Bone marrow (tissue), 2 donors: ENCODE data around the gene PCSK6.
"Not testable (repeated sequence)": the region's sequence is repeated elsewhere in the genome, so short reads cannot be mapped to it uniquely, and the experiment has no call there.

ENCODE experiments used
- DNase-seq, 2 donors: peaks; one replicate each; lab custom pipeline; 2025; lab: John Stamatoyannopoulos, UW

The PCSK6 gene

GRCh38 chr15:101463270-101463669 lies 26.2 kb downstream of the PCSK6 start:
- no peak for DNase-seq

DNA sequence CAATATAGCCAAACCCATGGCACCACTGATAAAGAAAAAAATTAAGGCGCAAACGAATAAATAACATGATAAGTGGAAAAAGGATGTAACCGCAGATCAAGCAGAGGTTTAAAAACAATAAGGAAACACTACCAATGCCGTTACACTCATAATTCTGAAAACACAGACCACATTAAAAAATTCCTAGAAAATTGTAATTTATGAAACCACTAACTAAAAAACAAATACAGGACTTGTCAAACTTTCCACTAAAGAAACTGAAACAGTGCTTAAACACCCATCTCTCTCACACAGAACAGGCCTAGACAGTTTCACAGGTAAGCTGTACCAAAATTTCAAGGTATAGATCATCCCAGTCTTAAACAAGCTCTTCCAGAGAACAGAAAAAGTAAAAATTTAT lies 28.4 kb downstream of the PCSK6 start:
- DNase-seq: no peak

GRCh38 chr15:101459579-101460300 lies 29.8 kb downstream of the PCSK6 start:
- DNase-seq: no peak

GRCh38 chr15:101458908-101459578 lies 30.5 kb downstream of the PCSK6 start:
- DNase-seq: no peak

GRCh38 chr15:101458158-101458900 lies 31.2 kb downstream of the PCSK6 start:
- no peak for DNase-seq

DNA sequence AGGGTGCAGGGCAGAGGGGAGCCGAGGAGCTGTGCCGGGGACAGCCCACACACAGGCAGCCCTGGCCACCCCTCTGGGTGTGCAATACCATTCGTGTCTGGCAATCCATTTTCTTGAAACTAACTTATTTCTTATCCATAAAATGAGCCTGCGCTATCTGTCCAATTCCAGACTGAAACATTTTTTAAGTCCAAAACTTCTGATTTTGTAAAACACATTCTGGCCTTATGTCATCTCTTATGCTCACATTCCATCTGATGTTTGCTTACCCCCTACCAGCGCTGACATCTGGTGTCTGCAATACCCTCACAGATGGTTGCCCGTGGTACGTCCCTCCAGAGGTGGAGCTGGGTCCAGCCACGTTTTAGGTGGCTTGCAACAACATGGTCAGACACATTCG lies 31.8 kb downstream of the PCSK6 start:
- no peak for DNase-seq

DNA sequence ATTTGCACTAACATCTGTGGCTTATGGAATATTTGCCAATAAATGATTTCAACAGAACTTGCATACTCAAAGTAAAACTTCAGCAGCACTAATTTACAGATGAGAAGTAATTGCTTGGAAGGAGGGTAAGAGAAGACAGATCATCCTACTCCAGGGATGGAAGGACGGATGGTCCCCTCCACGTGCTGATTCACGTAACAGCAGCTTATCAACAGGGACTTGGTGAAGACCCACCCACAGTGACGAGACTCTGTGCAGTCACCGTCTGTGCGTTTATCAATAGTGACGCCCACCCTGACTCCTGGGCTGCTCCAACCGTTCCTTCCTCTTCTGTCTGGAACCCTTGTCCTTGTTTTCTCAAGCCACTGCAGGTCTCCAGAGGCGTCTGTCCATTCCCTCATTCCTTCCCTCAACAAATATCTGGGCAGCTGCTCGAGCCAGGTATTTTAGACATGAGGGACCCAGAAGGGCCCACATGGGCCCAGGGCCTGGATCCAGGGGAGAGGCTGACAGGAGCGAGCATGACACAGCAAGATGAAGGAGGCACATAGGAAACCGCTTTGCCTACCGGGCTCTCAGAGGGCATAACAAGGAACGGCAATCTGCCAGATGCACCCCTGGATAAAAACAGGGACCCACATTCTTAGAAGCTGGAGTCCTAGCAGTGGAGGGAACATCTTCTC lies 33.3 kb downstream of the PCSK6 start:
- DNase-seq: no peak

DNA sequence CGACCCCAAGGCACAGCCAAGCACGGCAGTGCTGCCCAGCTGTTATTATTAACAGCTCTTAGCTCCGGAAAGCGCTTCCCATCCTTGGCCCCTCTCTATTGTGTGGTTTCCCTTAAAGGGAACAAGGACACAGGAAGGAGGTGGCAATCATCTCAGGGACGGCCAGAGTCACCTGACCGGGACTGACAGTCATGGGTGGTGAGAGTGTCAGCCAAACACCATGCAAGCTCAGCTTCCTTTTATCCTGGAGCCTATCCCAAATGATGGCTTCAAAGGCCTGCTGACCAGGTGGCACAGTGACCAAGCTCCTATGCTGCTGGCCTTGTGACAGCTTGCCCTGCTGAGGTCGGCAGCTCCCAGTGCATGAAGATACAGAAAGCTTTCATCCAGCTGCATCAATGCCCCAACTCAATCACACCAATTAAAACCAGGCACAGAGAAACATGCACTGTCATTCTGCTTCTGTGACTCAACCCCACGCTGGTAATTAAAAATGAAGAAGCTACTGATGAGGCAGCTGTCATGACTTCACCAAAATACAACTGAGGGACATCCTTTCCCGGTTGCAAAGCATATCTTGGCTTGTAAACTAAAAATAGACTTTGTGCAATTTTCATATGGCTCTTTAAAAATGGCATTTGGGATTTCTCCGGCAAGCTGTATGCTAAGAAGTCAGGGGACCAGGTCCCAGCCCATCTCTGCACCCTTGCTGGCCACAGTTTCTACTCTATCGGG lies 34.0 kb downstream of the PCSK6 start:
- DNase-seq: peak; percentile 46 to 93

- DNase-seq: not testable (repeated sequence)
Observed at GRCh38 chr15:101454781-101455180, 34.7 kb downstream of the PCSK6 start.

- DNase-seq: no peak
Observed at GRCh38 chr15:101454365-101454764, 35.1 kb downstream of the PCSK6 start.

DNA sequence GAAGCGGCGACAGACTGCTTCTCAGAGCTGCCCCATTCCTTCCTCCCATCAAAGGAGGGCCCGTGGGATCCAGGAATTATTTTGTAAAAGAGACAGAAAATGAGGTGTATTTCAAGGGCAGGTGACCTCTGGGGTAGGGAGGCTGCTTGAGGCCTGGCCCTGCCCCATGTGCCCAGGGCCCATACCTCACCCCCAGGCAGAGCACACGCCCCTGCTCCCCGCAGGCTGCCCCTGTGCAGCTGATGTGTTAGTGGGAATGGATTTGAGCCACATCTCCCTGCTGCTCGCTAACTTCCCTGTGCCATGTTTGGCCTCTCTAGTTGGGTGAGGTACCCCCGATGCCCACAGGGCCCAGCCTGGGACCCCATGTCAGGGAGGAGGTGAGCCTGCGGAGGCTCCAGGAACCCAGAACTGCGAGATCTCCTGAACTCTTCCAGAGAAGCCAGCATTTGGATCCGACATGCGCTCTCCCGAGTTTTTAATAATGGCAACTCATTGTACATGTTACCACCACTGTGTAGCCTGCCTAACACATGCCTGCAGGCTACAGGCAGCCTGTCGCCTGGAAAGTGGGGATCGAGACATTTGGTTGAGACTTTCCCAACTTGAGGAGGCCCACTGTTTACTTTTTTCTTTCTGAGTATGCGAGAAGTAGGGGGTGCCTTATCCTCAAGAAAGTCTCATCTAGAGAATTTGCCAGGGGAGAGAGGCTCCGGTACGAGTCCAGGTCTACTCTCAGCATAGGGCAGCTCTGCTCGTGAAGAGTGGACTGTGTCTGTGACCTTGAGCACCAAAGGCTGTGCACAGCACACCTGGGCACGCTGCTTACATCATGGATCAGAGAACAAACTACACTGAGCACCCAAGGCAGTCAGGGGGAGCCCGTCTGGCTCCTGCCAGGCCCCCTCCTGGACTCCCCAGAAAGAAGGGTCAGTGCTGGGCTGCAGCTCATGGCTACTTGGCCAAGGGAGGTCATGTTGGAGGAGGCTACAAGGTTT lies 36.1 kb downstream of the PCSK6 start:
- no peak for DNase-seq

- DNase-seq: no peak
Observed at GRCh38 chr15:101452572-101452971, 36.9 kb downstream of the PCSK6 start.

GRCh38 chr15:101451846-101452245 lies 37.7 kb downstream of the PCSK6 start:
- peak in 1 of 2 donors; percentile 29 for DNase-seq

DNA sequence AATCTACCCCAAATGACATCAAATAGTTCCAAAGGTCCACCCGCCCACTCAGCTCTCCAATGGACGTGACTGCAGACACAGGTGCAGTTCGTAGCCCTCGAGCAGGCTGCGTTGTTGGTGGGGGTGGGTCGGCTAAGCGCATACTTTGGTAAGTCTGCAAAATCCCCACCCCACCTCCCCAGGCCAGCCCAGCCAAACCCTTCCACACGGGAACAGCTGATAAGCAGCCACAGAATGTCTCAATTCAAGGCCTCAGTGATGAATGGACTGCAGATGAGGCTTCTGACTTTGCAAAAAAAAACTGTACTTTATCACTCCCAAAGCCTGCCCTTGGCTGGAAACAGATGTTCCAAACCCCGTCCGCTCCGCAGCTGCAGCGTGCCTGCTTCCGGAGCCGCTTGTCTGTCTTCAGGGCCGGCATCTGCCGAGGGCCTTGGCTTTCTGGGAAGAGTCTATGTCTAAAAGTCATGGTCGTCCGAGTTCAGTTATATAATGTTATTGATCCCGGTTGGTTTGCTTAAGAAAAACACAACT lies 38.2 kb downstream of the PCSK6 start:
- DNase-seq: peak in 1 of 2 donors; percentile 95

- DNase-seq: no peak
Observed at GRCh38 chr15:101450403-101451265, 38.9 kb downstream of the PCSK6 start.

DNA sequence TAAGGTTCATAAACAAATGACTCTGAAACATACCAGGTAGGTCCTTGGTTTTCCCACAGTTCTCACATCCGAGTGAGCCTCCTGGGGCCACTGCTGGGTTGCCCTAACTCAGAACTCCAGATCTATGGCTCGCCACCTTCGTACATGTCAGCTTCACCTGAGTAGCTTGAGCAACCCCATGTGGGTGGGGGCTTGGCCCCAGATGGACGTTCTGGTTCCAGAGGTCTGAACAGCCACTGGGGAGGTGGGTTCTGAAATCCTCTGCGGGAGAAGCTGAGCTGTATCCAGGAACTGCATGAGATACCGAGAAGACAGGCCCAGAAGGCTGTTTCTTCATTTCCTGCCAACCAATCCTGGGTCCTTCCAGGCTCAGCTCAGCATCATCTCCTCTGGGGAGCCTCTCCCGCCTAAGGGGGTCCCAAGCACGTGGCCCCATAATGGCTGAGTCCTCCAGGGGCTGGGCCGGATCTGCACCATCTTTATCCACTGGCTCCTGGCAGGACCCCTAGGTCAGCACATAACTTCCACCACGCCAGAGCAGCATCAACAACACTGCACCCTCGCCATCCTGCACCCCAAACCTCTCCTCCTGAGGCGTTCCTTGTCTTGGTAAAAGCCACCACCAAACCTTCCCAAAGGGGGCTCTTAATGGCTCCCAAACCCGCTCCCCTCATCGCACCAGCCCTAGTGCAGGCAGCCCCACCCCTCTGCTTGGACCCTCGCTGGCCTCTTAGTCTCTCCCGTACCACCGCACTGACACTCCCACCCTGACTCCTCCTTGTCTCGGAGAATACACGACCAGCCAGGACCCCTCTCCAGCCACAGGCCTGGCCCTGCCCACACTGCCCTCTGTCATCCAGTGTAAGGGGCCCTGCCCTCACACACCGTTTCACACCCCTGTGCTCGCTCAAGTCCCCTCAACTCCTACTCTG lies 39.8 kb downstream of the PCSK6 start:
- no peak for DNase-seq

GRCh38 chr15:101448336-101448735 lies 41.2 kb downstream of the PCSK6 start:
- DNase-seq: no peak

DNA sequence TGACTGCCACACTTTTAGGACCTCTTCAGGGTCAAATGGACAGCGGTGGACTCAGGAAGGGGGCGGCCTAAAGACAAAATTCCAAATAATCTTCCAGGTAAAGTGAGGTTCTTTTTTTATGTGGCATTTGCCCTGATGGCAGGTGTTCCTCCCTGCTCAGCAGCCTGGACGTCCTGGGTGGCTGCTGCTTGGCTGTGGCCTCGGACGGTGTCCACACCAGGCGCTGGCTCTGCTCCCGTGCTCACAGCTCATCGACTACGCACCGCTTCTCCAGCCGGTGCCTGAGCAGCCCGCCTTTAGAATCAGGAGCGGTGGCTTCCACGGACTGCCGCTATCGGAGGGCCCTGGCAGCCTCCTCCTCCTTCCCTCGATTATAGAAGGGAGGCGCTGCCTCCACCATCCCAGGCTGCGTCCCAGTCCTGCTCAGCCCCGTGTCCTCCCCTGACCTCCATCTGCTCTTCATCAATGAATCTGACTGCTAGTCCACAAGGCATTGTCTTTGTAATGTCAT lies 41.9 kb downstream of the PCSK6 start:
- no peak for DNase-seq
